PC-3 (cell line): ENCODE data around the gene ZCCHC24. TPM values are rescaled to one million over a fixed set of nuclear protein-coding genes. Genes with fewer than 3 reads are reported as not detected.

Experiments
- ATAC-seq: fragments of 200-7000 bp; cut with Tn5 transposase; 2 replicates; pipeline ENCODE4 v1.9.1; 2020; ENCODE audit warnings: mild to moderate bottlenecking, moderate library complexity
- BruUV-seq: library from RNA; stranded (reverse); fragments of 400-500 nt; replicated peaks from 2 replicates; lab custom pipeline; 2021; lab: Mats Ljungman, UMichigan
- CTCF ChIA-PET: fragments of 300-600 bp; sonication (Branson Sonifier 250); formaldehyde crosslinking; loops from one replicate; lab custom pipeline; 2022; ENCODE audit warnings: antibody characterized with exemption; lab: Charles Lee
- POLR2A ChIA-PET: fragments of 300-600 bp; sonication (Branson Sonifier 250); formaldehyde crosslinking; loops from one replicate; lab custom pipeline; 2022; ENCODE audit warnings: antibody characterized with exemption; ENCODE audit not compliant: unreplicated experiment; lab: Charles Lee
- DNase-seq: peaks from one replicate; pipeline ENCODE4 v3.0.0-alpha.2; 2015
- H2AFZ ChIP-seq: fragments of 300-600 bp; sonication (generic); 2 replicates; pipeline ENCODE4 v1.6.0; 2016; ENCODE audit warnings: antibody characterized with exemption, low read length
- H3F3A ChIP-seq: fragments of 300-600 bp; sonication (generic); one replicate; pipeline ENCODE4 v1.6.0; 2017; ENCODE audit warnings: antibody characterized with exemption, low read length, control low read depth, mild to moderate bottlenecking; ENCODE audit not compliant: unreplicated experiment
- H3K27ac ChIP-seq: fragments of 300-600 bp; sonication (generic); 2 replicates; pipeline ENCODE4 v1.5.1; 2016; ENCODE audit warnings: mild to moderate bottlenecking, low read length
- H3K27me3 ChIP-seq: fragments of 300-600 bp; sonication (generic); 2 replicates; pipeline ENCODE4 v1.6.1; 2016; ENCODE audit warnings: low read length, mixed read lengths
- H3K36me3 ChIP-seq: fragments of 300-600 bp; sonication (generic); 2 replicates; pipeline ENCODE4 v1.6.1; 2016; ENCODE audit warnings: low read depth, mixed run types, low read length, mixed read lengths
- H3K4me1 ChIP-seq: fragments of 300-600 bp; sonication (generic); 2 replicates; pipeline ENCODE4 v1.5.1; 2016; ENCODE audit warnings: low read length; ENCODE audit not compliant: insufficient read depth
- H3K4me2 ChIP-seq: fragments of 300-600 bp; sonication (generic); 2 replicates; pipeline ENCODE4 v1.6.0; 2016; ENCODE audit warnings: low read length
- H3K4me3 ChIP-seq: fragments of 300-600 bp; sonication (generic); 2 replicates; pipeline ENCODE4 v1.5.1; 2016; ENCODE audit warnings: mild to moderate bottlenecking, low read length, mixed read lengths
- H3K79me2 ChIP-seq: fragments of 300-600 bp; sonication (generic); 2 replicates; pipeline ENCODE4 v1.6.1; 2017; ENCODE audit warnings: low read length, mixed read lengths
- H3K9ac ChIP-seq: fragments of 300-600 bp; sonication (generic); 2 replicates; pipeline ENCODE4 v1.6.0; 2016; ENCODE audit warnings: mild to moderate bottlenecking, low read length
- H3K9me2 ChIP-seq: fragments of 300-600 bp; sonication (generic); replicated peaks from 2 replicates; pipeline ENCODE4 v1.6.1; 2016; ENCODE audit warnings: mixed run types, low read length, mixed read lengths
- H3K9me3 ChIP-seq: fragments of 300-600 bp; sonication (generic); 2 replicates; pipeline ENCODE4 v1.6.1; 2016; ENCODE audit warnings: low read length, mixed read lengths
- H4K20me1 ChIP-seq: fragments of 300-600 bp; sonication (generic); 2 replicates; pipeline ENCODE4 v1.6.1; 2016; ENCODE audit warnings: low read length, mixed read lengths
- CTCF ChIP-seq: fragments of 300-600 bp; sonication (generic); conservative IDR thresholded peaks from 2 replicates; pipeline ENCODE4 v1.5.1; 2017; ENCODE audit warnings: antibody characterized with exemption, low read depth, mild to moderate bottlenecking, low read length
- EZH2 ChIP-seq: fragments of 300-600 bp; sonication (generic); IDR thresholded peaks from one replicate; pipeline ENCODE4 v1.6.1; 2017; ENCODE audit warnings: antibody characterized with exemption, mild to moderate bottlenecking, low read length; ENCODE audit not compliant: unreplicated experiment
- EZH2phosphoT487 ChIP-seq: fragments of 300-600 bp; sonication (generic); IDR thresholded peaks from 2 replicates; pipeline ENCODE4 v1.6.1; 2018; ENCODE audit warnings: mild to moderate bottlenecking, antibody characterized with exemption, low read length, borderline replicate concordance
- intact Hi-C: fragments of 100-400 bp; cut with micrococcal nuclease; formaldehyde crosslinking; loops from 2 replicates; pipeline ENCODE4 v1.9.0; 2023
- total RNA-seq: library from RNA; depleted of rRNA; stranded (reverse); fragments of >200 nt; gene quantifications from 2 replicates; pipeline ENCODE4 v1.2.3, GENCODE V29; 2014

ZCCHC24 gene
- total RNA-seq, 1 experiment from 2014 or later, result 32.9 TPM

GRCh38 chr10:79454259-79454658 is 8.8 kb upstream of the ZCCHC24 start:
- Histone ChIP-seq H3K27me3 (no peaks in the 10 kb centered on the region), H3K27ac (no peak overlapping the region), H3K9me2 (no peaks in the 10 kb centered on the region), H3K9me3 (no peaks in the 10 kb centered on the region), H3K9ac (no peak overlapping the region), H3K4me2 (peak overlapping the region; percentile 30), H3F3A (no peaks in the 10 kb centered on the region), H3K36me3 (no peaks in the 10 kb centered on the region), H3K4me1 (peaks cover 29% of the 10 kb centered on the region), H4K20me1 (no peaks in the 10 kb centered on the region), H2AFZ (peak overlapping the region; percentile 56), H3K4me3 (no peak overlapping the region), H3K79me2 (no peaks in the 10 kb centered on the region)
- ATAC-seq (peak; percentile 79), DNase-seq (peak; percentile 99)
- no TSS peak for BruUV-seq
- TF ChIP-seq EZH2phosphoT487 (no peak), CTCF (no peak), EZH2 (no peak)
- intact Hi-C loops, result no loop called here
- POLR2A ChIA-PET, result interaction anchor here (0.6 to 0.8 kb wide), 3 partner anchors 8 to 192 kb away, joined by 3 to 5 read pairs (median 3); partner anchors contain the start of gene ZCCHC24
- CTCF ChIA-PET, result interaction anchor here (0.6 to 1.4 kb wide), 5 partner anchors 10 to 80 kb away, joined by 3 to 16 read pairs (median 4); no protein-coding TSS in a partner anchor

- ATAC-seq (no peak), DNase-seq (peak; percentile 73)
- intact Hi-C loops, result no loop called here
- Histone ChIP-seq H3K4me2 (no peak overlapping the region), H3K36me3 (no peaks in the 10 kb centered on the region), H3K9me2 (no peaks in the 10 kb centered on the region), H3K79me2 (no peaks in the 10 kb centered on the region), H3K4me3 (no peak overlapping the region), H3F3A (no peaks in the 10 kb centered on the region), H4K20me1 (no peaks in the 10 kb centered on the region), H3K27me3 (no peaks in the 10 kb centered on the region), H3K9me3 (no peaks in the 10 kb centered on the region), H3K4me1 (peaks cover 37% of the 10 kb centered on the region), H3K27ac (no peak overlapping the region), H2AFZ (no peak overlapping the region), H3K9ac (no peak overlapping the region)
- ChIA-PET CTCF (no interaction called here), POLR2A (no interaction called here)
- TF ChIP-seq EZH2phosphoT487 (no peak), EZH2 (no peak), CTCF (no peak)
- BruUV-seq, result no TSS peak
Observed at GRCh38 chr10:79453392-79453791, 8.0 kb upstream of the ZCCHC24 start.

- TF ChIP-seq EZH2, result no peak
- no peak for TF ChIP-seq CTCF
- TF ChIP-seq EZH2phosphoT487, result no peak
- CTCF ChIA-PET, result interaction anchor here (1.0 kb wide), 3 partner anchors 15 to 218 kb away, joined by 3 to 4 read pairs (median 4); no protein-coding TSS in a partner anchor
Observed at GRCh38 chr10:79452174-79452611, 6.8 kb upstream of the ZCCHC24 start.

More at GRCh38 chr10:79452174-79452611, 6.8 kb upstream of the ZCCHC24 start:
- Histone ChIP-seq H2AFZ (no peak overlapping the region), H3K27ac (no peak overlapping the region), H3K4me2 (no peak overlapping the region), H3K9ac (no peak overlapping the region), H3K9me2 (no peaks in the 10 kb centered on the region), H4K20me1 (no peaks in the 10 kb centered on the region), H3K79me2 (no peaks in the 10 kb centered on the region), H3K36me3 (no peaks in the 10 kb centered on the region), H3K9me3 (no peaks in the 10 kb centered on the region), H3F3A (no peaks in the 10 kb centered on the region), H3K27me3 (no peaks in the 10 kb centered on the region), H3K4me1 (peaks cover 39% of the 10 kb centered on the region), H3K4me3 (no peak overlapping the region)
- POLR2A ChIA-PET, result interaction anchor here (0.5 to 0.6 kb wide), 3 partner anchors 60 to 597 kb away, joined by 3 to 24 read pairs (median 6); no protein-coding TSS in a partner anchor
- DNase-seq, result peak; percentile 47
- intact Hi-C loops, result no loop called here
- ATAC-seq, result no peak
- no TSS peak for BruUV-seq
